GM23248 (cell line): ENCODE measurements around the gene COL27A1. TPM values are rescaled to one million over a fixed set of nuclear protein-coding genes. Genes with fewer than 3 reads are reported as not detected.

Experiments
- DNase-seq: peaks from one replicate; pipeline ENCODE4 v3.0.0-alpha.2; 2015
- H2AFZ ChIP-seq: fragments of 200-600 bp; sonication (generic); 2 replicates; pipeline ENCODE4 v1.6.1; 2016; ENCODE audit warnings: antibody characterized with exemption
- H3F3A ChIP-seq: fragments of 200-600 bp; sonication (generic); 2 replicates; pipeline ENCODE4 v1.6.1; 2016; ENCODE audit warnings: mild to moderate bottlenecking, antibody characterized with exemption, mixed run types; ENCODE audit not compliant: insufficient read depth
- H3K27ac ChIP-seq: fragments of 200-600 bp; sonication (generic); 2 replicates; pipeline ENCODE4 v1.5.1; 2016; ENCODE audit warnings: mild to moderate bottlenecking
- H3K27me3 ChIP-seq: fragments of 200-600 bp; sonication (generic); replicated peaks from 2 replicates; pipeline ENCODE4 v1.6.1; 2016; ENCODE audit warnings: mild to moderate bottlenecking; ENCODE audit not compliant: insufficient read depth
- H3K36me3 ChIP-seq: fragments of 200-600 bp; sonication (generic); 2 replicates; pipeline ENCODE4 v1.6.1; 2016; ENCODE audit warnings: low read depth, mild to moderate bottlenecking
- H3K4me1 ChIP-seq: fragments of 200-600 bp; sonication (generic); 2 replicates; pipeline ENCODE4 v1.6.1; 2016; ENCODE audit warnings: mild to moderate bottlenecking; ENCODE audit not compliant: insufficient read depth
- H3K4me2 ChIP-seq: fragments of 200-600 bp; sonication (generic); one replicate; pipeline ENCODE4 v1.6.1; 2016; ENCODE audit warnings: mild to moderate bottlenecking; ENCODE audit not compliant: unreplicated experiment
- H3K4me3 ChIP-seq: fragments of 200-600 bp; sonication (generic); 2 replicates; pipeline ENCODE4 v1.5.1; 2016; ENCODE audit warnings: mild to moderate bottlenecking
- H3K79me2 ChIP-seq: fragments of 200-600 bp; sonication (generic); 2 replicates; pipeline ENCODE4 v1.6.1; 2016; ENCODE audit warnings: mild to moderate bottlenecking; ENCODE audit not compliant: insufficient read depth
- H3K9ac ChIP-seq: fragments of 200-600 bp; sonication (generic); 2 replicates; pipeline ENCODE4 v1.6.1; 2016; ENCODE audit warnings: mild to moderate bottlenecking
- H3K9me2 ChIP-seq: fragments of 200-600 bp; sonication (generic); 2 replicates; pipeline ENCODE4 v1.6.1; 2016; ENCODE audit warnings: mixed run types, mild to moderate bottlenecking, moderate library complexity; ENCODE audit not compliant: insufficient read depth
- H3K9me3 ChIP-seq: fragments of 200-600 bp; sonication (generic); one replicate; pipeline ENCODE4 v1.6.1; 2017; ENCODE audit warnings: low read depth
- H4K20me1 ChIP-seq: fragments of 200-600 bp; sonication (generic); 2 replicates; pipeline ENCODE4 v1.6.0; 2016; ENCODE audit not compliant: insufficient read depth
- EZH2 ChIP-seq: fragments of 200-600 bp; sonication (generic); IDR thresholded peaks from 2 replicates; pipeline ENCODE4 v1.6.1; 2018; ENCODE audit warnings: antibody characterized with exemption, mild to moderate bottlenecking; ENCODE audit not compliant: insufficient read depth, poor library complexity, severe bottlenecking
- EZH2phosphoT487 ChIP-seq: fragments of 200-600 bp; sonication (generic); IDR thresholded peaks from 2 replicates; pipeline ENCODE4 v1.6.1; 2018; ENCODE audit warnings: antibody characterized with exemption, moderate library complexity, mild to moderate bottlenecking, low read depth; ENCODE audit not compliant: insufficient read depth
- WGBS, 2 experiments: methylation state at CpG; one replicate each; pipeline ENCODE4 v1.1.6; 2015 to 2017; ENCODE audit warnings: low lambda C conversion rate in 2 of 2, low coverage in 1 of 2; ENCODE audit errors: missing lambda C conversion rate in 2 of 2; 5-methylcytosine and 5-hydroxymethylcytosine counted together
- in situ Hi-C: fragments of 300-500 bp; cut with MboI; formaldehyde crosslinking; loops from 2 replicates; pipeline ENCODE4 v1.15.0; 2020
- polyA plus RNA-seq: library from polyadenylated mRNA; unstranded; fragments of >200 nt; fragmentation: Nextera tagmentation; extraction: Ambion mirVana; gene quantifications from 2 replicates; pipeline ENCODE4 v1.2.1, GENCODE V29; 2016
- total RNA-seq: library from RNA; depleted of rRNA; stranded (reverse); fragments of >200 nt; shearing (Covaris generic); gene quantifications from 2 replicates; pipeline ENCODE4 v1.2.3, GENCODE V29; 2014

Gene COL27A1
- total and polyA plus RNA-seq, 2 experiments from 2014 or later, result 1.6 to 2.3 TPM

- H3K4me2 ChIP-seq, result no peak overlapping the region
- H3K79me2 ChIP-seq, result no peaks in the 10 kb centered on the region; the same call in 1 of the 2 replicates
- no peak overlapping the region for H2AFZ ChIP-seq
- no peaks in the 10 kb centered on the region for H3K9me2 ChIP-seq
- no peaks in the 10 kb centered on the region for H3K36me3 ChIP-seq
- no peaks in the 10 kb centered on the region for H3F3A ChIP-seq
- no peaks in the 10 kb centered on the region for H3K27me3 ChIP-seq
- H3K9me3 ChIP-seq, result no peaks in the 10 kb centered on the region
- H4K20me1 ChIP-seq, result no peaks in the 10 kb centered on the region
- no peak for TF ChIP-seq EZH2
- TF ChIP-seq EZH2phosphoT487, result no peak
- 87 to 94% methylated on average over 1 of the region's 1 CpG for WGBS, 2 experiments
- H3K27ac ChIP-seq, result no peak overlapping the region
- DNase-seq, result no peak
- no peak overlapping the region for H3K4me3 ChIP-seq
- H3K9ac ChIP-seq, result no peak overlapping the region
- H3K4me1 ChIP-seq, result peaks cover 6% of the 10 kb centered on the region; the same call in 1 of the 2 replicates
- in situ Hi-C loops, result no loop called here
Observed at GRCh38 chr9:114166103-114166470, 10.8 kb downstream of the COL27A1 start.

GRCh38 chr9:114166614-114167572 is 11.6 kb downstream of the COL27A1 start:
- no peaks in the 10 kb centered on the region for H4K20me1 ChIP-seq
- H3K4me2 ChIP-seq, result no peak overlapping the region
- no peaks in the 10 kb centered on the region for H3K27me3 ChIP-seq
- no peaks in the 10 kb centered on the region; the same call in 1 of the 2 replicates for H3K79me2 ChIP-seq
- H3F3A ChIP-seq, result no peaks in the 10 kb centered on the region
- H3K9me2 ChIP-seq, result no peaks in the 10 kb centered on the region
- no peak overlapping the region for H3K27ac ChIP-seq
- no peak overlapping the region for H3K4me3 ChIP-seq
- H3K4me1 ChIP-seq, result peaks cover 6% of the 10 kb centered on the region; the same call in 1 of the 2 replicates
- no peak overlapping the region for H3K9ac ChIP-seq
- WGBS, 2 experiments, result 97 to 99% methylated on average over 8 of the region's 8 CpGs
- TF ChIP-seq EZH2phosphoT487 (no peak), EZH2 (no peak)
- no peak overlapping the region for H2AFZ ChIP-seq
- DNase-seq, result no peak
- H3K9me3 ChIP-seq, result no peaks in the 10 kb centered on the region
- no peaks in the 10 kb centered on the region for H3K36me3 ChIP-seq
- in situ Hi-C loops, result no loop called here

GRCh38 chr9:114167591-114168091 is 12.3 kb downstream of the COL27A1 start:
- TF ChIP-seq EZH2phosphoT487 (no peak), EZH2 (no peak)
- Histone ChIP-seq H3K9ac (no peak overlapping the region), H2AFZ (no peak overlapping the region), H3K9me2 (no peaks in the 10 kb centered on the region), H3K9me3 (no peaks in the 10 kb centered on the region), H3F3A (no peaks in the 10 kb centered on the region), H3K79me2 (no peaks in the 10 kb centered on the region), H3K27ac (no peak overlapping the region), H3K4me2 (no peak overlapping the region), H3K27me3 (no peaks in the 10 kb centered on the region), H3K36me3 (no peaks in the 10 kb centered on the region), H3K4me3 (no peak overlapping the region), H3K4me1 (peaks cover 6% of the 10 kb centered on the region; the same call in 1 of the 2 replicates), H4K20me1 (no peaks in the 10 kb centered on the region)
- DNase-seq, result no peak
- 90% methylated on average over 23 to 34 of the region's 34 CpGs for WGBS, 2 experiments
- in situ Hi-C loops, result no loop called here

- no peaks in the 10 kb centered on the region for H3K9me3 ChIP-seq
- WGBS, 2 experiments, result 94 to 96% methylated on average over 21 to 22 of the region's 22 CpGs
Observed at GRCh38 chr9:114168281-114169028, 13.1 kb downstream of the COL27A1 start.

More at GRCh38 chr9:114168281-114169028, 13.1 kb downstream of the COL27A1 start:
- Histone ChIP-seq H3K4me3 (no peak overlapping the region), H3K9me2 (no peaks in the 10 kb centered on the region), H3K79me2 (no peaks in the 10 kb centered on the region), H3K27ac (no peak overlapping the region), H3F3A (no peaks in the 10 kb centered on the region), H3K9ac (no peak overlapping the region), H2AFZ (no peak overlapping the region), H3K4me1 (peaks cover 2% of the 10 kb centered on the region; the same call in 1 of the 2 replicates), H3K4me2 (no peak overlapping the region), H4K20me1 (no peaks in the 10 kb centered on the region), H3K27me3 (no peaks in the 10 kb centered on the region), H3K36me3 (no peaks in the 10 kb centered on the region)
- TF ChIP-seq EZH2 (no peak), EZH2phosphoT487 (no peak)
- no peak for DNase-seq
- in situ Hi-C loops, result no loop called here
